Measurements from ENCODE around the gene CD300E.

- no peak for TF ChIP-seq CTCF (IDR thresholded peaks at IDR 0.05)
- TF ChIP-seq POLR2A (IDR thresholded peaks at IDR 0.05), result no peak
These were observed 26.3 kb downstream of the CD300E start for GRCh38 chr17:74597069-74597790.

Measured in lower leg skin (tissue), 3 donors.